Lung (tissue), 12 donors: ENCODE results near the gene ZNF747. TPM values are rescaled to one million over a fixed set of nuclear protein-coding genes. Genes with fewer than 3 reads are reported as not detected.

Source experiments
- ATAC-seq: fragments of 200-7000 bp; cut with Tn5 transposase; one replicate; pipeline ENCODE4 v1.9.1; 2020; ENCODE audit warnings: moderate number of reproducible peaks; ENCODE audit not compliant: insufficient read depth, low FRiP score
- DNase-seq, 3 donors: peaks; one replicate each; pipeline ENCODE4 v3.0.0-alpha.2; 2013 to 2017
- H3K27ac ChIP-seq, 2 donors: one replicate each; pipeline ENCODE4 v1.5.1; 2013; ENCODE audit warnings: mild to moderate bottlenecking in 2 of 2, moderate library complexity in 2 of 2, control low read depth in 1 of 2, inconsistent platforms in 1 of 2, low read depth in 1 of 2, low read length in 1 of 2
- H3K27me3 ChIP-seq, 3 donors: one replicate each; pipeline ENCODE4 v1.5.1; 2013; ENCODE audit warnings: low read length in 2 of 3; ENCODE audit not compliant: control insufficient read depth in 3 of 3, insufficient read depth in 3 of 3
- H3K36me3 ChIP-seq, 4 donors: one replicate each; pipeline ENCODE4 v1.5.1; 2013; ENCODE audit warnings: low read length in 4 of 4, mild to moderate bottlenecking in 1 of 4, moderate library complexity in 1 of 4; ENCODE audit not compliant: control insufficient read depth in 4 of 4, insufficient read depth in 4 of 4
- H3K4me1 ChIP-seq, 5 donors: one replicate each; pipeline ENCODE4 v1.5.1; 2013; ENCODE audit warnings: low read length in 5 of 5, mild to moderate bottlenecking in 2 of 5, moderate library complexity in 1 of 5; ENCODE audit not compliant: control insufficient read depth in 5 of 5, insufficient read depth in 5 of 5
- H3K4me3 ChIP-seq: one replicate; pipeline ENCODE4 v1.5.1; 2013; ENCODE audit warnings: mild to moderate bottlenecking, control low read depth, moderate library complexity
- H3K9ac ChIP-seq, 2 donors: one replicate each; pipeline ENCODE4 v1.5.1; 2013; ENCODE audit warnings: low read length in 2 of 2, control low read depth in 1 of 2; ENCODE audit not compliant: insufficient read depth in 1 of 2
- H3K9me3 ChIP-seq, 4 donors: one replicate each; pipeline ENCODE4 v1.5.1; 2013; ENCODE audit warnings: low read length in 3 of 4, mild to moderate bottlenecking in 1 of 4, moderate library complexity in 1 of 4; ENCODE audit not compliant: control insufficient read depth in 4 of 4, insufficient read depth in 3 of 4
- WGBS, 2 donors: extraction: QIAGEN DNeasy Blood & Tissue Kit; methylation state at CpG; one replicate each; pipeline ENCODE4 v1.1.7; 2013; 5-methylcytosine and 5-hydroxymethylcytosine counted together
- polyA plus RNA-seq, 2 donors: library from polyadenylated mRNA; stranded (reverse); fragments of 200-250 nt; gene quantifications; one replicate each; pipeline ENCODE4 v1.2.1, GENCODE V29; 2013
- total RNA-seq, 2 donors: library from RNA; depleted of rRNA in 1 of 2; stranded (reverse); fragments of >200 nt in 1 of 2; gene quantifications; one replicate each; pipeline ENCODE4 v1.2.1, GENCODE V29; 2014 to 2021
- TF ChIP-seq, protein P1 (sequence below): IDR thresholded peaks from 2 replicates; pipeline ENCODE4 v1.5.1; 2012; ENCODE audit warnings: mild to moderate bottlenecking; ENCODE audit errors: control extremely low read depth, extremely low read depth
- donor health status: control.
- donor health status: control.
- donor health status: Bipolar disorder and iron deficiency.
- donor health status: healthy.
- donor health status: DM: yes; HTN: yes; CAD: no.

ZNF747 gene
- total and polyA plus RNA-seq, 4 donors, result 7.1 to 11.7 (median 9.2) TPM

DNA sequence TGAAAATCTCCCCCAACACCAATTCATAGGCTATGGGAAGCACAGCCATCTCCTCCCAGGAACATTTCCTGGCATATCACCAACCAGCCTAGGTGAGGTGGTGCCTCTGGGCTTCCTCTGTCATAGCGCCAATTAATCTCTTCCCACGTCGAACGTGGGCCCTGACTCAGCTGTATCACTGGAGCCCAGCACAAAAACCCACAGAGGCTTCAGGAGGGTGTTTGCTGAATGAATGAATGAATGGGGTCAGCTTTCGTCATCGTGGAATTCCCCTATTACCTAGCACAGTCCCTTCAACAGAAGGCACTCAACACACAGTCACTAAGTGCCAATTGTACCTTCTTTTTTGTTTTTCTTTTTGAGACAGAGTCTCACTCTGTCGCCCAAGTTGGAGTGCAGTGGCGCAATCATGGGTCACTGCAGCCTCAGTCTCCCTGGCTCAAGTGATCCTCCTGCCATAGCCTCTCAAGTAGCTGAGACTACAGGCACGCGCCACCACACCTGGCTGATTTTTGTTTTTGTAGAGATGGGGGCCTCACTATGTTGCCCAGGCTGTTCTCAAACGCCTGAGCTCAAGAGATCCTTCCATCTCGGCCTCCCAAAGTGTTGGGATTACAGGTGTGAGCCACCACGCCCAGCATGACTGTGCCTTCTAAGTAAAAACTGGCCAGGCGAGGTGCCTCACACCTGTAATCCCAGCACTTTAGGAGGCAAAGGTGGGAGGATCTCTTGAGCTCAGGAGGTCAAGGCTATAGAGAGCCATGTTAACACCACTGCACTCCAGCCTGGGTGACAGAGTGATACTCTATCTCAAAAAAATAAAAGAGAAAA, 32.7 kb upstream of the ZNF747 start:
- no peaks in the 10 kb centered on the region for H3K9me3 ChIP-seq
- DNase-seq (no peak), ATAC-seq (no peak)
- H3K27ac ChIP-seq, result no peak overlapping the region
- TF ChIP-seq, protein P1, sequence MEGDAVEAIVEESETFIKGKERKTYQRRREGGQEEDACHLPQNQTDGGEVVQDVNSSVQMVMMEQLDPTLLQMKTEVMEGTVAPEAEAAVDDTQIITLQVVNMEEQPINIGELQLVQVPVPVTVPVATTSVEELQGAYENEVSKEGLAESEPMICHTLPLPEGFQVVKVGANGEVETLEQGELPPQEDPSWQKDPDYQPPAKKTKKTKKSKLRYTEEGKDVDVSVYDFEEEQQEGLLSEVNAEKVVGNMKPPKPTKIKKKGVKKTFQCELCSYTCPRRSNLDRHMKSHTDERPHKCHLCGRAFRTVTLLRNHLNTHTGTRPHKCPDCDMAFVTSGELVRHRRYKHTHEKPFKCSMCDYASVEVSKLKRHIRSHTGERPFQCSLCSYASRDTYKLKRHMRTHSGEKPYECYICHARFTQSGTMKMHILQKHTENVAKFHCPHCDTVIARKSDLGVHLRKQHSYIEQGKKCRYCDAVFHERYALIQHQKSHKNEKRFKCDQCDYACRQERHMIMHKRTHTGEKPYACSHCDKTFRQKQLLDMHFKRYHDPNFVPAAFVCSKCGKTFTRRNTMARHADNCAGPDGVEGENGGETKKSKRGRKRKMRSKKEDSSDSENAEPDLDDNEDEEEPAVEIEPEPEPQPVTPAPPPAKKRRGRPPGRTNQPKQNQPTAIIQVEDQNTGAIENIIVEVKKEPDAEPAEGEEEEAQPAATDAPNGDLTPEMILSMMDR, result no peak
- no peak overlapping the region for H3K9ac ChIP-seq
- peaks cover 5 to 15% (median 6%) of the 10 kb centered on the region in 5 donors for H3K4me1 ChIP-seq
- H3K4me3 ChIP-seq, result no peak overlapping the region
- no peaks in the 10 kb centered on the region for H3K27me3 ChIP-seq
- peaks cover 0 to 4% (median 0%) of the 10 kb centered on the region in 4 donors for H3K36me3 ChIP-seq
- 73 to 77% methylated on average over 14 of the region's 14 CpGs for WGBS, 2 donors

DNA sequence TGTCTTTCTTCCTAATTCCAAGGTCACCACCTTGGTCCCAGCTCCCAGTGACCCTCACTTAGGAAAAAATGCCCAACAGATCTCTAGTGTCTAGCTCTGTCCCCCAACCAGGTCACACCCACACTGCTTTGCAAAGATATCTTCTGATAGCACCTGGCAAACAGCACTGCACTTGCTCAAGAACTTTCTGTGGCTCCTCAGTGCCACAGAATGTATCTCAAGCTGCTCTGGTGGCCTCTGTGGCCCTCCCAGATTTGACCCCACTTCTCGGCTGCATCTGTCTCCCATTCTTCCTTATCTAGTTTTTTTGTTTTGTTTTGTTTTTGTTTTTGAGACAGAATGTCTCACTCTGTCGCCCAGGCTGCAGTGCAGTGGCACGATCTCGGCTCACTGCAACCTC, 31.9 kb upstream of the ZNF747 start:
- no peak overlapping the region for H3K9ac ChIP-seq
- peaks cover 0 to 4% (median 0%) of the 10 kb centered on the region in 4 donors for H3K36me3 ChIP-seq
- no peak overlapping the region for H3K27ac ChIP-seq
- no peaks in the 10 kb centered on the region for H3K9me3 ChIP-seq
- H3K27me3 ChIP-seq, result no peaks in the 10 kb centered on the region
- peaks cover 3 to 12% (median 6%) of the 10 kb centered on the region in 5 donors for H3K4me1 ChIP-seq
- no peak overlapping the region for H3K4me3 ChIP-seq
- 87 to 89% methylated on average over 4 of the region's 4 CpGs for WGBS, 2 donors
- DNase-seq (no peak), ATAC-seq (no peak)
- TF ChIP-seq, protein P1, result no peak

DNA sequence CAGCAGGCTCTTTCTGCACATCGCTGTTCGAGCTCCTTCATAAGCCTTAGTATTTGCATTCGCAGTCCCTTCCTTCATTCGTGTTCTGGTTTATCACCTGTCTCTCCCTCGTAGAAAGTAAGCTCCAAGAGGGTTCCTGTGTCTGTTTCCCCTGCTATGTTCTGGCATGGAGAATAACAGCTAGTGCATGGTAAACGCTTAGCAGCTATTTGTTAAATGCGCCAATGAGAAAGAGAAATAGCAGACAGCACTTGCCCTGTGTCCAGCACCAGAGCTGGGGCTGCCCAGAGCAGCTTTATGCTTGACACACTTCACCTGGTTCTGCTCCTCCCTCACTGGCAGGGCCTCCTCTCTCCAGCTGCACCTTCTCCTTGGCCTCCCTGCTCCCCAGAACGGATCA, 31.3 kb upstream of the ZNF747 start:
- Histone ChIP-seq H3K27me3 (no peaks in the 10 kb centered on the region), H3K4me3 (no peak overlapping the region), H3K9me3 (no peaks in the 10 kb centered on the region), H3K27ac (no peak overlapping the region), H3K36me3 (peaks cover 0 to 4% (median 0%) of the 10 kb centered on the region in 4 donors), H3K4me1 (peaks cover 3 to 10% (median 6%) of the 10 kb centered on the region in 5 donors), H3K9ac (no peak overlapping the region)
- TF ChIP-seq, protein P1, result no peak
- ATAC-seq (no peak), DNase-seq (no peak)
- 70 to 80% methylated on average over 8 of the region's 8 CpGs for WGBS, 2 donors
